Upper lobe of left lung (tissue), 6 donors: ENCODE measurements around the gene ARMH3. TPM values are rescaled to one million over a fixed set of nuclear protein-coding genes. Genes with fewer than 3 reads are reported as not detected.
A peak's percentile ranks its signal among the peaks of the same experiment; 100 is the strongest.

Source experiments
- ATAC-seq, 2 donors: fragments of 200-7000 bp; cut with Tn5 transposase; one replicate each; pipeline ENCODE4 v1.9.1; 2022; ENCODE audit warnings: mild to moderate bottlenecking in 2 of 2, moderate library complexity in 2 of 2; ENCODE audit not compliant: low FRiP score in 2 of 2
- DNase-seq, 2 donors: peaks; one replicate each; pipeline ENCODE4 v3.0.0-alpha.2; 2019 to 2020
- H3K27ac ChIP-seq, 4 donors: fragments of 200-600 bp; sonication (generic); one replicate each; pipeline ENCODE4 v1.5.1; 2016 to 2019
- H3K27me3 ChIP-seq, 4 donors: fragments of 200-600 bp; sonication (generic); one replicate each; pipeline ENCODE4 v1.5.1; 2017 to 2019
- H3K36me3 ChIP-seq, 4 donors: fragments of 200-600 bp; sonication (generic); one replicate each; pipeline ENCODE4 v1.5.1; 2016 to 2019
- H3K4me1 ChIP-seq, 4 donors: fragments of 200-600 bp; sonication (generic); one replicate each; pipeline ENCODE4 v1.5.1; 2018 to 2019
- H3K4me3 ChIP-seq, 4 donors: fragments of 200-600 bp; sonication (generic); one replicate each; pipeline ENCODE4 v1.5.1; 2017 to 2019; ENCODE audit warnings: mild to moderate bottlenecking in 2 of 4, moderate library complexity in 1 of 4
- H3K9me3 ChIP-seq, 4 donors: fragments of 200-600 bp; sonication (generic); one replicate each; pipeline ENCODE4 v1.5.1; 2018 to 2019
- CTCF ChIP-seq, 6 experiments: fragments of 450-650 bp in 4 of 6; fragments of 200-600 bp in 2 of 6; sonication (generic) in 2 of 6; IDR thresholded peaks; one replicate each; pipeline ENCODE4 v1.5.1; 2016 to 2019; ENCODE audit warnings: antibody characterized with exemption in 6 of 6
- EP300 ChIP-seq, 4 donors: sonication (generic); formaldehyde crosslinking; IDR thresholded peaks; one replicate each; pipeline ENCODE4 v1.5.1; 2017; ENCODE audit warnings: antibody characterized with exemption in 4 of 4, control low read depth in 2 of 4
- POLR2A ChIP-seq, 4 donors: fragments of 450-650 bp; IDR thresholded peaks; one replicate each; pipeline ENCODE4 v1.5.1; 2016 to 2017; ENCODE audit warnings: antibody characterized with exemption in 4 of 4, mild to moderate bottlenecking in 2 of 4
- POLR2AphosphoS5 ChIP-seq, 2 donors: sonication (generic); formaldehyde crosslinking; IDR thresholded peaks; one replicate each; pipeline ENCODE4 v1.5.1; 2017; ENCODE audit warnings: antibody characterized with exemption in 2 of 2
- WGBS, 2 donors: methylation state at CpG; one replicate each; pipeline ENCODE4 v1.1.5; 2017 to 2018; 5-methylcytosine and 5-hydroxymethylcytosine counted together
- total RNA-seq, 6 donors: library from RNA; depleted of rRNA in 4 of 6; stranded (reverse); fragments of >200 nt in 4 of 6; gene quantifications; one replicate each; pipeline versions ENCODE4 v1.1.0 to v1.2.1, GENCODE V29; 2016 to 2021
- donor health status: DM: no; HTN: no; CAD: no; lungs with moderate emphysema.
- donor health status: DM: no; HTN: yes; CAD: no; lungs with severe emphysema.

ARMH3 gene
- total RNA-seq, 6 donors from 2014 or later, result 14.4 to 39.8 (median 25.5) TPM

GRCh38 chr10:101816376-101816775 lies 239.6 kb downstream of the ARMH3 start:
- Histone ChIP-seq H3K4me3 (peak overlapping the region; percentile 79 to 100 (median 92)), H3K4me1 (peaks cover 22 to 40% (median 33%) of the 10 kb centered on the region in 4 donors), H3K36me3 (peaks cover 0 to 21% (median 5%) of the 10 kb centered on the region in 4 donors), H3K27ac (peak overlapping the region in 3 of 4 donors; percentile 92 to 99 (median 97)), H3K27me3 (no peaks in the 10 kb centered on the region), H3K9me3 (no peaks in the 10 kb centered on the region)
- DNase-seq (no peak), ATAC-seq (no peak)
- 0 to 1% methylated on average over 5 of the region's 5 CpGs for WGBS, 2 donors
- TF ChIP-seq CTCF (IDR thresholded peaks at IDR 0.05) (no peak), POLR2A (IDR thresholded peaks at IDR 0.05) (no peak), EP300 (IDR thresholded peaks at IDR 0.05) (no peak), POLR2AphosphoS5 (IDR thresholded peaks at IDR 0.05) (no peak)

- peaks cover 26 to 42% (median 33%) of the 10 kb centered on the region in 4 donors for H3K4me1 ChIP-seq
Observed at GRCh38 chr10:101814466-101815071, 241.4 kb downstream of the ARMH3 start.

GRCh38 chr10:101812606-101813005 lies 243.4 kb downstream of the ARMH3 start:
- Histone ChIP-seq H3K4me1 (peaks cover 20 to 33% (median 26%) of the 10 kb centered on the region in 4 donors), H3K27me3 (no peaks in the 10 kb centered on the region), H3K36me3 (peaks cover 18 to 59% (median 33%) of the 10 kb centered on the region in 4 donors), H3K4me3 (no peak overlapping the region), H3K9me3 (no peaks in the 10 kb centered on the region), H3K27ac (no peak overlapping the region)
- ATAC-seq, result no peak
- no peak for TF ChIP-seq CTCF (IDR thresholded peaks at IDR 0.05)
- no peak for TF ChIP-seq POLR2A (IDR thresholded peaks at IDR 0.05)
- TF ChIP-seq EP300 (IDR thresholded peaks at IDR 0.05), result no peak
- TF ChIP-seq POLR2AphosphoS5 (IDR thresholded peaks at IDR 0.05), result no peak
- no peak for DNase-seq
- WGBS, 2 donors, result 80 to 81% methylated on average over 4 of the region's 4 CpGs

More at GRCh38 chr10:101814466-101815071, 241.4 kb downstream of the ARMH3 start:
- Histone ChIP-seq H3K27ac (peak overlapping the region in 1 of 4 donors; percentile 1), H3K36me3 (peaks cover 7 to 39% (median 17%) of the 10 kb centered on the region in 4 donors), H3K4me3 (peak overlapping the region; percentile 5 to 99 (median 82)), H3K27me3 (no peaks in the 10 kb centered on the region), H3K9me3 (no peaks in the 10 kb centered on the region)
- no peak for ATAC-seq
- 53 to 67% methylated on average over 8 of the region's 8 CpGs for WGBS, 2 donors
- no peak for DNase-seq
- TF ChIP-seq CTCF (IDR thresholded peaks at IDR 0.05), result no peak
- TF ChIP-seq POLR2A (IDR thresholded peaks at IDR 0.05), result no peak
- TF ChIP-seq EP300 (IDR thresholded peaks at IDR 0.05), result no peak
- no peak for TF ChIP-seq POLR2AphosphoS5 (IDR thresholded peaks at IDR 0.05)

- WGBS, 2 donors, result 85 to 94% methylated on average over 1 of the region's 1 CpG
- H3K27ac ChIP-seq, result no peak overlapping the region
- no peak overlapping the region for H3K4me3 ChIP-seq
- no peak for ATAC-seq
- peaks cover 0 to 9% (median 2%) of the 10 kb centered on the region in 4 donors for H3K4me1 ChIP-seq
- peaks cover 54 to 100% (median 82%) of the 10 kb centered on the region in 4 donors for H3K36me3 ChIP-seq
- H3K9me3 ChIP-seq, result no peaks in the 10 kb centered on the region
- no peak for DNase-seq
- no peaks in the 10 kb centered on the region for H3K27me3 ChIP-seq
- no peak for TF ChIP-seq POLR2AphosphoS5 (IDR thresholded peaks at IDR 0.05)
- TF ChIP-seq EP300 (IDR thresholded peaks at IDR 0.05), result no peak
- TF ChIP-seq POLR2A (IDR thresholded peaks at IDR 0.05), result no peak
- no peak for TF ChIP-seq CTCF (IDR thresholded peaks at IDR 0.05)
Observed at GRCh38 chr10:101807158-101807557, 248.8 kb downstream of the ARMH3 start.

GRCh38 chr10:101803511-101803910 lies 252.5 kb downstream of the ARMH3 start:
- no peak for TF ChIP-seq POLR2AphosphoS5 (IDR thresholded peaks at IDR 0.05)
- no peak for TF ChIP-seq CTCF (IDR thresholded peaks at IDR 0.05)
- no peak for TF ChIP-seq POLR2A (IDR thresholded peaks at IDR 0.05)
- no peak for TF ChIP-seq EP300 (IDR thresholded peaks at IDR 0.05)

More at GRCh38 chr10:101803511-101803910, 252.5 kb downstream of the ARMH3 start:
- no peak overlapping the region for H3K27ac ChIP-seq
- no peaks in the 10 kb centered on the region for H3K9me3 ChIP-seq
- DNase-seq (no peak), ATAC-seq (no peak)
- WGBS, 2 donors, result 76 to 81% methylated on average over 4 of the region's 4 CpGs
- H3K4me3 ChIP-seq, result no peak overlapping the region
- peaks cover 0 to 4% (median 0%) of the 10 kb centered on the region in 4 donors for H3K4me1 ChIP-seq
- H3K36me3 ChIP-seq, result peaks cover 56 to 100% (median 96%) of the 10 kb centered on the region in 4 donors
- no peaks in the 10 kb centered on the region for H3K27me3 ChIP-seq
